B cell (primary cell): ENCODE results near the gene MAGEA11. TPM values are rescaled to one million over a fixed set of nuclear protein-coding genes. Genes with fewer than 3 reads are reported as not detected.
"Not testable (repeated sequence)": the region's sequence is repeated elsewhere in the genome, so short reads cannot be mapped to it uniquely, and the experiment has no call there.

Experiments used
- ATAC-seq: fragments of 200-7000 bp; cut with Tn5 transposase; one replicate; pipeline ENCODE4 v1.10.0; 2021; ENCODE audit warnings: low read depth, mild to moderate bottlenecking, moderate number of reproducible peaks, moderate library complexity
- CTCF ChIA-PET: fragments of 350-600 bp; sonication (Branson Sonifier 250); formaldehyde crosslinking; loops from one replicate; lab custom pipeline; 2021; ENCODE audit warnings: antibody characterized with exemption, inconsistent platforms; lab: Charles Lee
- POLR2A ChIA-PET: fragments of 350-600 bp; sonication (Branson Sonifier 250); formaldehyde crosslinking; loops from one replicate; lab custom pipeline; 2021; ENCODE audit warnings: antibody characterized with exemption; lab: Charles Lee
- DNase-seq: peaks from one replicate; pipeline ENCODE4 v3.0.0; 2013
- H2AFZ ChIP-seq: 2 replicates; pipeline ENCODE4 v1.6.1; 2012; ENCODE audit warnings: mild to moderate bottlenecking, low read depth, low read length; ENCODE audit not compliant: insufficient read depth, poor library complexity, severe bottlenecking
- H3K27ac ChIP-seq, 2 donors: 1 replicate in 1 of 2; 2 replicates in 1 of 2; pipeline ENCODE4 v1.5.1; 2012 to 2013; ENCODE audit warnings: low read length in 2 of 2, mild to moderate bottlenecking in 2 of 2, moderate library complexity in 1 of 2
- H3K27me3 ChIP-seq, 4 experiments: fragments of 200-600 bp in 1 of 4; sonication (generic) in 1 of 4; replicated peaks in 1 of 4; 1 replicate in 2 of 4; 2 replicates in 2 of 4; pipeline versions ENCODE4 v1.6.1 to v1.7.0; 2013 to 2016; ENCODE audit warnings: low read length in 3 of 4, mild to moderate bottlenecking in 2 of 4, mixed read lengths in 1 of 4, moderate library complexity in 1 of 4; ENCODE audit not compliant: insufficient read depth in 4 of 4, control insufficient read depth in 3 of 4; ENCODE audit errors: control extremely low read depth in 1 of 4
- H3K36me3 ChIP-seq, 2 experiments: replicated peaks in 1 of 2; 1 replicate in 1 of 2; 2 replicates in 1 of 2; pipeline versions ENCODE4 v1.6.1 to v1.7.1; 2013; ENCODE audit warnings: low read length in 1 of 2; ENCODE audit not compliant: insufficient read depth in 2 of 2, control insufficient read depth in 1 of 2; ENCODE audit errors: control extremely low read depth in 1 of 2, extremely low read depth in 1 of 2
- H3K4me1 ChIP-seq, 2 donors: fragments of 200-600 bp in 1 of 2; sonication (generic) in 1 of 2; 1 replicate in 1 of 2; 2 replicates in 1 of 2; pipeline versions ENCODE4 v1.5.1 to v1.6.1; 2013 to 2017; ENCODE audit warnings: low read length in 2 of 2; ENCODE audit not compliant: control insufficient read depth in 2 of 2, insufficient read depth in 2 of 2
- H3K4me2 ChIP-seq: replicated peaks from 2 replicates; pipeline ENCODE3; 2012; ENCODE audit warnings: mild to moderate bottlenecking, low read depth, low read length; ENCODE audit not compliant: poor library complexity, severe bottlenecking
- H3K4me3 ChIP-seq, 5 experiments: fragments of 200-600 bp in 1 of 5; sonication (generic) in 1 of 5; 1 replicate in 3 of 5; 2 replicates in 2 of 5; pipeline versions ENCODE4 v1.5.1 to v1.7.0; 2011 to 2016; ENCODE audit warnings: low read length in 4 of 5, mild to moderate bottlenecking in 4 of 5, low read depth in 2 of 5, control low read depth in 1 of 5, moderate library complexity in 1 of 5; ENCODE audit not compliant: insufficient read depth in 1 of 5; ENCODE audit errors: control extremely low read depth in 1 of 5, extremely low read depth in 1 of 5
- H3K79me2 ChIP-seq: fragments of 200-600 bp; sonication (generic); one replicate; pipeline ENCODE4 v1.6.0; 2016; ENCODE audit warnings: low read length; ENCODE audit not compliant: control insufficient read depth, insufficient read depth
- H3K9ac ChIP-seq: fragments of 200-600 bp; sonication (generic); 2 replicates; pipeline ENCODE4 v1.6.1; 2017; ENCODE audit warnings: mild to moderate bottlenecking, low read length, moderate library complexity
- H3K9me3 ChIP-seq, 3 donors: one replicate each; pipeline versions ENCODE4 v1.6.1 to v1.7.1; 2013; ENCODE audit warnings: low read length in 2 of 3; ENCODE audit not compliant: control insufficient read depth in 2 of 3, insufficient read depth in 1 of 3; ENCODE audit errors: control extremely low read depth in 1 of 3
- H4K20me1 ChIP-seq: 2 replicates; pipeline ENCODE4 v1.6.0; 2012; ENCODE audit warnings: mild to moderate bottlenecking, low read length; ENCODE audit not compliant: insufficient read depth, control insufficient read depth, poor library complexity, severe bottlenecking
- H3K27ac Mint-ChIP-seq: one replicate; pipeline ENCODE4 v1.8.0; 2021; ENCODE audit warnings: mixed read lengths
- H3K27me3 Mint-ChIP-seq: one replicate; pipeline ENCODE4 v1.8.0; 2021; ENCODE audit warnings: mixed read lengths
- H3K4me1 Mint-ChIP-seq: one replicate; pipeline ENCODE4 v1.8.0; 2021; ENCODE audit warnings: mixed read lengths
- H3K4me3 Mint-ChIP-seq: one replicate; pipeline ENCODE4 v1.8.0; 2021; ENCODE audit warnings: mixed read lengths
- H3K9me3 Mint-ChIP-seq: one replicate; pipeline ENCODE4 v1.8.0; 2022; ENCODE audit warnings: mixed read lengths; ENCODE audit not compliant: insufficient read depth
- WGBS: methylation state at CpG from one replicate; pipeline ENCODE4 v1.1.5; 2013; ENCODE audit warnings: missing lambda C conversion rate; ENCODE audit not compliant: insufficient coverage; 5-methylcytosine and 5-hydroxymethylcytosine counted together
- intact Hi-C: fragments of 100-400 bp; cut with micrococcal nuclease; formaldehyde crosslinking; loops from one replicate; pipeline ENCODE4 v1.10.0; 2022
- polyA plus RNA-seq: library from polyadenylated mRNA; depleted of rRNA; stranded (reverse); fragments of >200 nt; gene quantifications from 2 replicates; pipeline ENCODE4 v1.2.3, GENCODE V29; 2012
- total RNA-seq, 2 donors: library from RNA; stranded (reverse); fragments of 120-200 nt in 1 of 2; gene quantifications; 1 replicate in 1 of 2; 2 replicates in 1 of 2; pipeline versions ENCODE4 v1.2.3 to v1.2.4, GENCODE V29; 2013 to 2022

The MAGEA11 gene
- total and polyA plus RNA-seq, 2 donors (not counting 1 experiment from before 2014, with no cell fraction given) = not detected

DNA sequence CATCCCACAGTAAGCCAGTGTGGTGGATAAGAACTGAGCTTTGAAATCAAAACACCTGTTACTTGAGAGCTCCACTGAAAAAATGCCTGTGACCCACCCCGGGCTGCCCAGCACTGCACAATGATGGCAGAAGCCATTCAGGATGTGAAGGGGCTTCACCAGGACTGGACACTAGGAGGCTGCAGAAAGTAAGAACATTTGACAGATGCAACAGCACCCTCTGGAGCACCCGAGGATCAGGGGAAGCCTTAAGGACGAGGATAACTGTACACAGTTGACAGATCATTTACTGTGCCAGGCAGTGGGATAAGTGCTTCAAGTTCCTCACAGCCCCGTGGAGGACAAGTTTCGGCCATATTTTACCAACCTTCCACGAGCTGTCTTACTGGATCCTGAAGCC is 30.4 kb downstream of the MAGEA11 start:
- H3K27ac ChIP-seq, POLR2A ChIA-PET, H3K36me3 ChIP-seq, intact Hi-C loops, H4K20me1 ChIP-seq, H3K27me3 Mint-ChIP-seq, H3K9ac ChIP-seq, H3K4me3 Mint-ChIP-seq, DNase-seq, H3K4me1 Mint-ChIP-seq, H2AFZ ChIP-seq, H3K79me2 ChIP-seq, H3K27me3 ChIP-seq, H3K9me3 Mint-ChIP-seq, H3K4me1 ChIP-seq, H3K9me3 ChIP-seq, CTCF ChIA-PET, ATAC-seq, H3K4me3 ChIP-seq, H3K4me2 ChIP-seq, H3K27ac Mint-ChIP-seq: not testable (repeated sequence)
- WGBS = no CpG with 5 or more reads among the region's 6 CpGs

GRCh38 chrX:149746390-149747007 is 34.6 kb downstream of the MAGEA11 start:
- H3K9me3 Mint-ChIP-seq, H3K79me2 ChIP-seq, POLR2A ChIA-PET, intact Hi-C loops, H4K20me1 ChIP-seq, H3K9ac ChIP-seq, H3K27ac Mint-ChIP-seq, H3K4me1 Mint-ChIP-seq, H3K4me1 ChIP-seq, H3K4me2 ChIP-seq, H3K27me3 ChIP-seq, DNase-seq, H3K36me3 ChIP-seq, CTCF ChIA-PET, H3K9me3 ChIP-seq, ATAC-seq, H3K4me3 ChIP-seq, H3K27ac ChIP-seq, H2AFZ ChIP-seq, H3K27me3 Mint-ChIP-seq, H3K4me3 Mint-ChIP-seq: not testable (repeated sequence)
- no CpG with 5 or more reads among the region's 6 CpGs for WGBS
